ENCODE data around the gene CCDC178. TPM values are rescaled to one million over a fixed set of nuclear protein-coding genes. Genes with fewer than 3 reads are reported as not detected.

Gene CCDC178
- total RNA-seq, 4 donors from 2014 or later = 0.39 to 1.4 TPM; not detected in 2

- intact Hi-C loops (cut with DNase I; ENCODE audit: low total_unique reads) = no loop called here
- H3K4me3 ChIP-seq (ENCODE audit: low read depth, poor library complexity, severe bottlenecking) = no peak overlapping the region
- no peak for TF ChIP-seq CTCF (IDR thresholded peaks at IDR 0.05)
- TF ChIP-seq POLR2A (IDR thresholded peaks at IDR 0.05) = no peak
- 35 to 39% methylated on average over 4 of the region's 4 CpGs for WGBS, 2 donors
- no peak for DNase-seq (ENCODE audit: low spot score in 2 of 2)
Observed at GRCh38 chr18:33375829-33376228, 64.7 kb downstream of the CCDC178 start.

GRCh38 chr18:33372442-33372841, 68.1 kb downstream of the CCDC178 start:
- intact Hi-C loops (cut with DNase I; ENCODE audit: low total_unique reads) = no loop called here
- WGBS, 2 donors = 46% methylated on average over 3 of the region's 3 CpGs
- no peak for DNase-seq (ENCODE audit: low spot score in 2 of 2)
- TF ChIP-seq POLR2A (IDR thresholded peaks at IDR 0.05) (no peak), CTCF (IDR thresholded peaks at IDR 0.05) (no peak)
- no peak overlapping the region for H3K4me3 ChIP-seq (ENCODE audit: low read depth, poor library complexity, severe bottlenecking)

DNA sequence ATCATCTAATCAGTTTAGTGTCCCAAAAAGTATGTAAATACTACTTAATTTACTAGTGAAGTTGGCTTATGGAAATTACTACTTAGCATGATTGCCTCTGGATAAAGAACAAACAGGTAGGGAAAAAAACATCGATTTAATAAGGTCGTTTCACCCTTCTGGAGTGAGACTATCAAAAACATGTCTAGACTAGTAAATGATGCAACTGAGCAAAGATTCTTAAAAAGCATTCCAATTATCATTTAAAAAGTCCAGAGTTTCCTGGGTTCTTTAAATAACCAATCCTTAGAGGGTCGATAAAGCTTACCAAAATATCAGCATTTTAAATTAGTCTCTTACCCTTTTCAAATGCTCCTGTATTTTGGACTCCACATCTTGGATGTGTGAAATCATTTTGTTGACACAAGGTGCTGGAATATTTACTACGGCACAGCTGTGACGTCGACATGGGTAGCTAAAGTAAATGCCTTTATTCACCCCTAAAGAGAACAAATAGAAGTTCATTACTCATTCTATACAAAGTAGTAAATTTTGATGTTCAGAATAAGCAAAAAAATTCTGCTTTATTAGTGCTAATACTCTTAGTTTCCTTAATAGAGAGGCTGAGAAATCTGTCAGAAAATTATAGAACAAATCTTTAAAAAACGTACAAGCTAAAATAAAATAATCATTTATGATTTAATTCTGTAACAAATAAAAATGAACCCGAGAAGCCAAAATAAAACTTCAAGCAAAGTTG, 70.6 kb downstream of the CCDC178 start:
- DNase-seq (ENCODE audit: low spot score in 2 of 2) = no peak
- intact Hi-C loops (cut with DNase I; ENCODE audit: low total_unique reads) = no loop called here
- TF ChIP-seq CTCF (IDR thresholded peaks at IDR 0.05) = no peak
- TF ChIP-seq POLR2A (IDR thresholded peaks at IDR 0.05) = no peak
- WGBS, 2 donors = 54 to 56% methylated on average over 8 of the region's 8 CpGs
- no peak overlapping the region for H3K4me3 ChIP-seq (ENCODE audit: low read depth, poor library complexity, severe bottlenecking)

- DNase-seq (ENCODE audit: low spot score in 2 of 2) = no peak
- TF ChIP-seq POLR2A (IDR thresholded peaks at IDR 0.05) (no peak), CTCF (IDR thresholded peaks at IDR 0.05) (no peak)
- intact Hi-C loops (cut with DNase I; ENCODE audit: low total_unique reads) = no loop called here
- H3K4me3 ChIP-seq (ENCODE audit: low read depth, poor library complexity, severe bottlenecking) = no peak overlapping the region
- 81 to 93% methylated on average over 1 of the region's 1 CpG for WGBS, 2 donors
Observed at GRCh38 chr18:33356735-33357134, 83.8 kb downstream of the CCDC178 start.

DNA sequence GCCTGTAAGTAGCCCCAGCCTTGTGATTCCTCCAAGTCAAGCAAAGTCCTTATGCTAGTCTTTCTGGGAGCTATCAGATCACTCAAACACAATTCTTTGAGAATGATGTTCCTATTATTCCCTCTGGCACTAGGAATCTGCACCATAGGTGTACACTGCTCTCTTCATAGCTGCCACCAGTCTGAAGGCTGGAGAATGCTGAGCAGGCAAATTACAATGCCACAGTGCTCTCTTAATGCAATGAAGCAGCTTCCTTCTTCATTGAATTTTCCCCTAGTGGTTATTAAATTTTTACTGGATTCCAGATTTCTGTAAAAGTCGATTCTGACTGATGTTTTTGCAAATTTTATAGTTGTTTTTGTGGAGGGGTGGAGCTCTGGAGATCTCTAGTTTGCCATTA, 84.8 kb downstream of the CCDC178 start:
- H3K4me3 ChIP-seq (ENCODE audit: low read depth, poor library complexity, severe bottlenecking) = no peak overlapping the region
- no peak for DNase-seq (ENCODE audit: low spot score in 2 of 2)
- WGBS, 2 donors = 58 to 72% methylated on average over 1 of the region's 1 CpG
- intact Hi-C loops (cut with DNase I; ENCODE audit: low total_unique reads) = no loop called here
- TF ChIP-seq CTCF (IDR thresholded peaks at IDR 0.05) (no peak), POLR2A (IDR thresholded peaks at IDR 0.05) (no peak)

DNA sequence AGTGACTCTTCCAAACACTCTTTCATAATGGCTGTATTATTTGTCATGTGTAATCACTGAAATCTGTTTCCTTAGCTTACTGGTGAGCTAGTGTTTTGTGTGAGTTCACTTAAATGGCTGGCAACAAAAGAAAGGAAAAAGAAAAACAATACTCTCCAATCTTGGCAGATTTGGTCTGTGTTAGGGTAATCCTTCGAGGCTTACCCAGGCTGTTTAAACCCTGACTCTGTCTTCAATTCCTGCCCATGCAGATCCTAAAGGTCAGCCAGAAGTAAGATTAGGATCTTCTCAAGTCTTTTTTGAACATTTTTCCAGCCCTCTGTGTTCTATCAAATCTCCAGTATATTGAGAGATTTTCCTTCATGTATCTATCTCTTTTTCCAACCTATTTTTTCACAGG, 85.3 kb downstream of the CCDC178 start:
- intact Hi-C loops (cut with DNase I; ENCODE audit: low total_unique reads) = no loop called here
- DNase-seq (ENCODE audit: low spot score in 2 of 2) = no peak
- WGBS, 2 donors = 50 to 60% methylated on average over 1 of the region's 1 CpG
- no peak overlapping the region for H3K4me3 ChIP-seq (ENCODE audit: low read depth, poor library complexity, severe bottlenecking)
- TF ChIP-seq CTCF (IDR thresholded peaks at IDR 0.05) (no peak), POLR2A (IDR thresholded peaks at IDR 0.05) (no peak)

All from lower leg skin (tissue), 4 donors.